HEK293 (cell line): ENCODE data around the gene CD74.

Source experiments
- CTCF ChIA-PET: fragments of 350-600 bp; formaldehyde crosslinking; extraction: SDS; loops from one replicate; lab custom pipeline; 2021; ENCODE audit warnings: antibody characterized with exemption; lab: Yijun Ruan, JAX
- POLR2A ChIA-PET: fragments of 300-600 bp; formaldehyde crosslinking; extraction: SDS; loops from one replicate; lab custom pipeline; 2020; ENCODE audit warnings: antibody characterized with exemption, inconsistent platforms; lab: Yijun Ruan, JAX
- H3K27ac ChIP-seq: fragments of 200-500 bp; sonication (Bioruptor generic); 2 replicates; pipeline ENCODE4 v1.5.1; 2014; ENCODE audit warnings: low read depth, low read length, control low read depth, inconsistent platforms; ENCODE audit errors: extremely low read depth
- H3K36me3 ChIP-seq, 2 experiments: fragments of 200-500 bp in 1 of 2; sonication (Bioruptor generic) in 1 of 2; 1 replicate in 1 of 2; 2 replicates in 1 of 2; pipeline ENCODE4 v1.5.1; 2014 to 2017; ENCODE audit warnings: inconsistent platforms in 2 of 2, low read length in 2 of 2; ENCODE audit not compliant: control insufficient read depth in 2 of 2, insufficient read depth in 1 of 2
- H3K4me1 ChIP-seq: fragments of 200-500 bp; sonication (Bioruptor generic); 2 replicates; pipeline ENCODE4 v1.5.1; 2014; ENCODE audit warnings: mild to moderate bottlenecking, low read length, inconsistent platforms; ENCODE audit not compliant: control insufficient read depth, insufficient read depth
- H3K4me3 ChIP-seq: 2 replicates; pipeline ENCODE4 v1.5.1; 2011; ENCODE audit warnings: low read depth, mild to moderate bottlenecking, control low read depth, low read length, moderate library complexity
- H3K9me3 ChIP-seq: fragments of 200-500 bp; sonication (Bioruptor generic); 2 replicates; pipeline ENCODE4 v1.5.1; 2014; ENCODE audit warnings: low read depth, low read length, inconsistent platforms; ENCODE audit not compliant: control insufficient read depth, insufficient read depth
- EGR2 ChIP-seq: fragments of 450-650 bp; formaldehyde crosslinking; IDR thresholded peaks from 2 replicates; pipeline ENCODE4 v1.5.1; 2016; ENCODE audit warnings: low read depth, missing biosample characterization, missing genetic modification characterization
- KLF10 ChIP-seq: fragments of 450-650 bp; IDR thresholded peaks from 2 replicates; pipeline ENCODE4 v1.5.1; 2018; ENCODE audit warnings: missing biosample characterization, mild to moderate bottlenecking, missing genetic modification characterization
- OSR2 ChIP-seq: fragments of 450-650 bp; formaldehyde crosslinking; IDR thresholded peaks from 2 replicates; pipeline ENCODE4 v1.5.1; 2016; ENCODE audit warnings: missing biosample characterization, missing genetic modification characterization
- SP3 ChIP-seq: fragments of 450-650 bp; formaldehyde crosslinking; IDR thresholded peaks from 2 replicates; pipeline ENCODE4 v1.5.1; 2016; ENCODE audit warnings: missing biosample characterization, missing genetic modification characterization
- TCF7L2 ChIP-seq: IDR thresholded peaks from 2 replicates; pipeline ENCODE4 v1.6.1; 2011; ENCODE audit warnings: low read depth, mild to moderate bottlenecking, inconsistent platforms, low read length, moderate library complexity, borderline replicate concordance
- YY2 ChIP-seq: fragments of 450-650 bp; formaldehyde crosslinking; IDR thresholded peaks from 2 replicates; pipeline ENCODE4 v1.5.1; 2016; ENCODE audit warnings: missing biosample characterization, missing genetic modification characterization
- ZBTB1 ChIP-seq: fragments of 450-650 bp; formaldehyde crosslinking; IDR thresholded peaks from 2 replicates; pipeline ENCODE4 v1.5.1; 2016; ENCODE audit warnings: missing biosample characterization, missing genetic modification characterization
- ZBTB20 ChIP-seq: fragments of 450-650 bp; formaldehyde crosslinking; IDR thresholded peaks from 2 replicates; pipeline ENCODE4 v1.5.1; 2016; ENCODE audit warnings: missing biosample characterization, missing genetic modification characterization
- ZBTB48 ChIP-seq: fragments of 450-650 bp; formaldehyde crosslinking; IDR thresholded peaks from 2 replicates; pipeline ENCODE4 v1.5.1; 2016; ENCODE audit warnings: missing biosample characterization, missing genetic modification characterization
- ZFP41 ChIP-seq: fragments of 450-650 bp; formaldehyde crosslinking; IDR thresholded peaks from 2 replicates; pipeline ENCODE4 v1.5.1; 2016; ENCODE audit warnings: missing biosample characterization, missing genetic modification characterization, borderline replicate concordance
- ZNF121 ChIP-seq: fragments of 450-650 bp; formaldehyde crosslinking; IDR thresholded peaks from 2 replicates; pipeline ENCODE4 v1.5.1; 2016; ENCODE audit warnings: missing biosample characterization, missing genetic modification characterization
- ZNF133 ChIP-seq: fragments of 450-650 bp; formaldehyde crosslinking; IDR thresholded peaks from 2 replicates; pipeline ENCODE4 v1.5.1; 2016; ENCODE audit warnings: missing biosample characterization, missing genetic modification characterization
- ZNF211 ChIP-seq: fragments of 450-650 bp; formaldehyde crosslinking; IDR thresholded peaks from 2 replicates; pipeline ENCODE4 v1.5.1; 2016; ENCODE audit warnings: low read depth, missing biosample characterization, missing genetic modification characterization
- ZNF23 ChIP-seq: fragments of 450-650 bp; formaldehyde crosslinking; IDR thresholded peaks from 2 replicates; pipeline ENCODE4 v1.5.1; 2016; ENCODE audit warnings: missing biosample characterization, missing genetic modification characterization, borderline replicate concordance
- ZNF350 ChIP-seq: fragments of 450-650 bp; formaldehyde crosslinking; IDR thresholded peaks from 2 replicates; pipeline ENCODE4 v1.5.0; 2017; ENCODE audit warnings: missing biosample characterization, mild to moderate bottlenecking, missing genetic modification characterization
- ZNF37A ChIP-seq: fragments of 450-650 bp; IDR thresholded peaks from 2 replicates; pipeline ENCODE4 v1.5.1; 2018; ENCODE audit warnings: missing biosample characterization, missing genetic modification characterization
- ZNF510 ChIP-seq: fragments of 450-650 bp; formaldehyde crosslinking; IDR thresholded peaks from 2 replicates; pipeline ENCODE4 v1.5.1; 2018; ENCODE audit warnings: mild to moderate bottlenecking, missing genetic modification characterization, missing biosample characterization; ENCODE audit not compliant: insufficient replicate concordance
- ZNF544 ChIP-seq: fragments of 450-650 bp; formaldehyde crosslinking; IDR thresholded peaks from 2 replicates; pipeline ENCODE4 v1.5.0; 2017; ENCODE audit warnings: missing biosample characterization, missing genetic modification characterization
- ZNF571 ChIP-seq: fragments of 450-650 bp; formaldehyde crosslinking; IDR thresholded peaks from 2 replicates; pipeline ENCODE4 v1.5.0; 2017; ENCODE audit warnings: missing biosample characterization, missing genetic modification characterization
- ZNF621 ChIP-seq: fragments of 450-650 bp; formaldehyde crosslinking; IDR thresholded peaks from 2 replicates; pipeline ENCODE4 v1.5.1; 2017; ENCODE audit warnings: missing biosample characterization, missing genetic modification characterization
- ZNF629 ChIP-seq: fragments of 450-650 bp; formaldehyde crosslinking; IDR thresholded peaks from 2 replicates; pipeline ENCODE4 v1.5.1; 2017; ENCODE audit warnings: missing biosample characterization, missing genetic modification characterization
- ZNF660 ChIP-seq: fragments of 450-650 bp; IDR thresholded peaks from 2 replicates; pipeline ENCODE4 v1.5.1; 2018; ENCODE audit warnings: missing biosample characterization, mild to moderate bottlenecking, missing genetic modification characterization
- ZNF791 ChIP-seq: fragments of 450-650 bp; formaldehyde crosslinking; IDR thresholded peaks from 2 replicates; pipeline ENCODE4 v1.5.1; 2016; ENCODE audit warnings: missing biosample characterization, missing genetic modification characterization
- TF ChIP-seq, protein P1 (sequence below): fragments of 450-650 bp; formaldehyde crosslinking; IDR thresholded peaks from 2 replicates; pipeline ENCODE4 v1.5.1; 2016; ENCODE audit warnings: missing biosample characterization, missing genetic modification characterization
- TF ChIP-seq, protein P2 (sequence below): fragments of 450-650 bp; formaldehyde crosslinking; IDR thresholded peaks from 2 replicates; pipeline ENCODE4 v1.5.1; 2016; ENCODE audit warnings: missing biosample characterization, missing genetic modification characterization
- TF ChIP-seq, protein P3 (sequence below): fragments of 450-650 bp; formaldehyde crosslinking; IDR thresholded peaks from 2 replicates; pipeline ENCODE4 v1.5.1; 2017; ENCODE audit warnings: missing biosample characterization, missing genetic modification characterization
- TF ChIP-seq, protein P4 (sequence below): fragments of 450-650 bp; formaldehyde crosslinking; IDR thresholded peaks from 2 replicates; pipeline ENCODE4 v1.5.1; 2016; ENCODE audit warnings: missing biosample characterization, missing genetic modification characterization
- TF ChIP-seq, protein P5 (sequence below): fragments of 450-650 bp; formaldehyde crosslinking; IDR thresholded peaks from 2 replicates; pipeline ENCODE4 v1.5.1; 2016; ENCODE audit warnings: missing biosample characterization, missing genetic modification characterization

Gene CD74

DNA sequence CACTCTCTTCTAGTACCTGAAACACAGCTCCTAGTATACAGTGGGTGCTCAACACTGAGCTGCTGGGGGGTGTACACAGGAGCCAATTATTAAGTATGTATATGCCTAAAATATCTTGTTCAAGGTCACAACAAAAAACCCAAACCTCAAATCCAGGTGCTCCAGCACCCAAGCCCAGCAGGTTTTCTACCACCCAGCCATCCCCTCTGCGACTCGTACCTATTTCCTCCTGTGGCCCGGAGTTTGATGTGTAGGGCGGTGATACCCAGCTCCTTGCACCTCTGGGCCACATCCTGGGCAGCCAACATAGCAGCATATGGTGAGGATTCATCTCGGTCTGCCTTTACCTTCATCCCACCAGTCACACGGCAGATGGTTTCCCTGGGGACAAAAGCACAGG, 33.9 kb upstream of the CD74 start:
- Histone ChIP-seq H3K4me1 (peaks cover 3% of the 10 kb centered on the region), H3K27ac (no peak overlapping the region), H3K9me3 (no peaks in the 10 kb centered on the region), H3K36me3 (peaks cover 29 to 61% of the 10 kb centered on the region in 2 experiments), H3K4me3 (no peak overlapping the region)
- ChIA-PET POLR2A (interaction anchor here (0.6 to 1.5 kb wide), 3 partner anchors 10 to 136 kb away, joined by 3 to 4 read pairs (median 3); no protein-coding TSS in a partner anchor), CTCF (interaction anchor here (1.8 kb wide), 1 partner anchor 13 kb away, joined by 3 read pairs; no protein-coding TSS in a partner anchor)
- TF ChIP-seq ZNF350 (tag by site-specific recombination) (no peak), ZNF660 (tag by site-specific recombination) (no peak), ZNF571 (tag by site-specific recombination) (no peak), KLF10 (tag by site-specific recombination) (no peak), SP3 (no peak), ZNF629 (tag by site-specific recombination) (no peak), ZNF510 (tag by site-specific recombination) (no peak), ZNF211 (tag by site-specific recombination) (no peak), TCF7L2 (no peak), ZNF621 (tag by site-specific recombination) (no peak), ZNF791 (no peak), EGR2 (tag by site-specific recombination) (no peak), YY2 (tag by site-specific recombination) (no peak)
- TF ChIP-seq, protein P1, sequence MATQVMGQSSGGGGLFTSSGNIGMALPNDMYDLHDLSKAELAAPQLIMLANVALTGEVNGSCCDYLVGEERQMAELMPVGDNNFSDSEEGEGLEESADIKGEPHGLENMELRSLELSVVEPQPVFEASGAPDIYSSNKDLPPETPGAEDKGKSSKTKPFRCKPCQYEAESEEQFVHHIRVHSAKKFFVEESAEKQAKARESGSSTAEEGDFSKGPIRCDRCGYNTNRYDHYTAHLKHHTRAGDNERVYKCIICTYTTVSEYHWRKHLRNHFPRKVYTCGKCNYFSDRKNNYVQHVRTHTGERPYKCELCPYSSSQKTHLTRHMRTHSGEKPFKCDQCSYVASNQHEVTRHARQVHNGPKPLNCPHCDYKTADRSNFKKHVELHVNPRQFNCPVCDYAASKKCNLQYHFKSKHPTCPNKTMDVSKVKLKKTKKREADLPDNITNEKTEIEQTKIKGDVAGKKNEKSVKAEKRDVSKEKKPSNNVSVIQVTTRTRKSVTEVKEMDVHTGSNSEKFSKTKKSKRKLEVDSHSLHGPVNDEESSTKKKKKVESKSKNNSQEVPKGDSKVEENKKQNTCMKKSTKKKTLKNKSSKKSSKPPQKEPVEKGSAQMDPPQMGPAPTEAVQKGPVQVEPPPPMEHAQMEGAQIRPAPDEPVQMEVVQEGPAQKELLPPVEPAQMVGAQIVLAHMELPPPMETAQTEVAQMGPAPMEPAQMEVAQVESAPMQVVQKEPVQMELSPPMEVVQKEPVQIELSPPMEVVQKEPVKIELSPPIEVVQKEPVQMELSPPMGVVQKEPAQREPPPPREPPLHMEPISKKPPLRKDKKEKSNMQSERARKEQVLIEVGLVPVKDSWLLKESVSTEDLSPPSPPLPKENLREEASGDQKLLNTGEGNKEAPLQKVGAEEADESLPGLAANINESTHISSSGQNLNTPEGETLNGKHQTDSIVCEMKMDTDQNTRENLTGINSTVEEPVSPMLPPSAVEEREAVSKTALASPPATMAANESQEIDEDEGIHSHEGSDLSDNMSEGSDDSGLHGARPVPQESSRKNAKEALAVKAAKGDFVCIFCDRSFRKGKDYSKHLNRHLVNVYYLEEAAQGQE (tag by site-specific recombination) = no peak
- TF ChIP-seq, protein P2, sequence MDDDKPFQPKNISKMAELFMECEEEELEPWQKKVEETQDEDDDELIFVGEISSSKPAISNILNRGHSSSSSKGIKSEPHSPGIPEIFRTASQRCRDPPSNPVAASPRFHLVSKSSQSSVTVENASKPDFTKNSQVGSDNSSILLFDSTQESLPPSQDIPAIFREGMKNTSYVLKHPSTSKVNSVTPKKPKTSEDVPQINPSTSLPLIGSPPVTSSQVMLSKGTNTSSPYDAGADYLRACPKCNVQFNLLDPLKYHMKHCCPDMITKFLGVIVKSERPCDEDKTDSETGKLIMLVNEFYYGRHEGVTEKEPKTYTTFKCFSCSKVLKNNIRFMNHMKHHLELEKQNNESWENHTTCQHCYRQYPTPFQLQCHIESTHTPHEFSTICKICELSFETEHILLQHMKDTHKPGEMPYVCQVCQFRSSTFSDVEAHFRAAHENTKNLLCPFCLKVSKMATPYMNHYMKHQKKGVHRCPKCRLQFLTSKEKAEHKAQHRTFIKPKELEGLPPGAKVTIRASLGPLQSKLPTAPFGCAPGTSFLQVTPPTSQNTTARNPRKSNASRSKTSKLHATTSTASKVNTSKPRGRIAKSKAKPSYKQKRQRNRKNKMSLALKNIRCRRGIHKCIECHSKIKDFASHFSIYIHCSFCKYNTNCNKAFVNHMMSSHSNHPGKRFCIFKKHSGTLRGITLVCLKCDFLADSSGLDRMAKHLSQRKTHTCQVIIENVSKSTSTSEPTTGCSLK (tag by site-specific recombination) = no peak
- TF ChIP-seq, protein P3, sequence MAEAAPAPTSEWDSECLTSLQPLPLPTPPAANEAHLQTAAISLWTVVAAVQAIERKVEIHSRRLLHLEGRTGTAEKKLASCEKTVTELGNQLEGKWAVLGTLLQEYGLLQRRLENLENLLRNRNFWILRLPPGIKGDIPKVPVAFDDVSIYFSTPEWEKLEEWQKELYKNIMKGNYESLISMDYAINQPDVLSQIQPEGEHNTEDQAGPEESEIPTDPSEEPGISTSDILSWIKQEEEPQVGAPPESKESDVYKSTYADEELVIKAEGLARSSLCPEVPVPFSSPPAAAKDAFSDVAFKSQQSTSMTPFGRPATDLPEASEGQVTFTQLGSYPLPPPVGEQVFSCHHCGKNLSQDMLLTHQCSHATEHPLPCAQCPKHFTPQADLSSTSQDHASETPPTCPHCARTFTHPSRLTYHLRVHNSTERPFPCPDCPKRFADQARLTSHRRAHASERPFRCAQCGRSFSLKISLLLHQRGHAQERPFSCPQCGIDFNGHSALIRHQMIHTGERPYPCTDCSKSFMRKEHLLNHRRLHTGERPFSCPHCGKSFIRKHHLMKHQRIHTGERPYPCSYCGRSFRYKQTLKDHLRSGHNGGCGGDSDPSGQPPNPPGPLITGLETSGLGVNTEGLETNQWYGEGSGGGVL (tag by site-specific recombination) = no peak

DNA sequence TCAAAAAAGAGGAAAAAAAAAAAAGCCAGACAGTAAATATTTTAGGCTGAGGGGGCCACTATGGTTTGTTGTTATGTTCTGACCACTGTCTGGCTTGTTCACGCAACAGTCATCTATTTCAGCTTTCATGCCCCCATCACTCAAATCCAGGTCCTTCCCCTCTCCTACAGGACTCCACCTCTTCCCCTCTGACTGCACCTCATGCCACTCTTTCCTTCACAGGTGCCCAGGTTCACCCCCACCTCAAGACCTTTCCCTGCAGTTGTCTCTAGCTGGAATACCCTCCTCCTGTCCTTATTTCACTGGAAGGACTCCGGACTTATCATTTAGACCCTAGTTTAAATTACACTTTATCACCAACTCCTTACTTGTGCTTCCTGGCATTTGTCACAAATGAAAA, 33.4 kb upstream of the CD74 start:
- Histone ChIP-seq H3K27ac (no peak overlapping the region), H3K9me3 (no peaks in the 10 kb centered on the region), H3K36me3 (peaks cover 29 to 61% of the 10 kb centered on the region in 2 experiments), H3K4me3 (no peak overlapping the region), H3K4me1 (peaks cover 5% of the 10 kb centered on the region)
- POLR2A ChIA-PET = interaction anchor here (0.9 to 1.5 kb wide), 2 partner anchors 10 to 35 kb away, joined by 3 to 4 read pairs; no protein-coding TSS in a partner anchor
- CTCF ChIA-PET = interaction anchor here (1.8 kb wide), 1 partner anchor 13 kb away, joined by 3 read pairs; no protein-coding TSS in a partner anchor
- TF ChIP-seq, protein P4, sequence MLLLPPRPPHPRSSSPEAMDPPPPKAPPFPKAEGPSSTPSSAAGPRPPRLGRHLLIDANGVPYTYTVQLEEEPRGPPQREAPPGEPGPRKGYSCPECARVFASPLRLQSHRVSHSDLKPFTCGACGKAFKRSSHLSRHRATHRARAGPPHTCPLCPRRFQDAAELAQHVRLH = no peak
- TF ChIP-seq ZFP41 (tag by site-specific recombination) = no peak
- no peak for TF ChIP-seq ZNF23 (tag by site-specific recombination)
- TF ChIP-seq ZNF121 (tag by site-specific recombination) = no peak
- TF ChIP-seq ZNF133 (tag by site-specific recombination) = no peak
- no peak for TF ChIP-seq ZBTB20 (tag by site-specific recombination)
- no peak for TF ChIP-seq ZNF37A (tag by site-specific recombination)
- TF ChIP-seq, protein P5, sequence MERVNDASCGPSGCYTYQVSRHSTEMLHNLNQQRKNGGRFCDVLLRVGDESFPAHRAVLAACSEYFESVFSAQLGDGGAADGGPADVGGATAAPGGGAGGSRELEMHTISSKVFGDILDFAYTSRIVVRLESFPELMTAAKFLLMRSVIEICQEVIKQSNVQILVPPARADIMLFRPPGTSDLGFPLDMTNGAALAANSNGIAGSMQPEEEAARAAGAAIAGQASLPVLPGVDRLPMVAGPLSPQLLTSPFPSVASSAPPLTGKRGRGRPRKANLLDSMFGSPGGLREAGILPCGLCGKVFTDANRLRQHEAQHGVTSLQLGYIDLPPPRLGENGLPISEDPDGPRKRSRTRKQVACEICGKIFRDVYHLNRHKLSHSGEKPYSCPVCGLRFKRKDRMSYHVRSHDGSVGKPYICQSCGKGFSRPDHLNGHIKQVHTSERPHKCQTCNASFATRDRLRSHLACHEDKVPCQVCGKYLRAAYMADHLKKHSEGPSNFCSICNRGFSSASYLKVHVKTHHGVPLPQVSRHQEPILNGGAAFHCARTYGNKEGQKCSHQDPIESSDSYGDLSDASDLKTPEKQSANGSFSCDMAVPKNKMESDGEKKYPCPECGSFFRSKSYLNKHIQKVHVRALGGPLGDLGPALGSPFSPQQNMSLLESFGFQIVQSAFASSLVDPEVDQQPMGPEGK = no peak
- no peak for TF ChIP-seq OSR2
- no peak for TF ChIP-seq ZBTB1 (tag by site-specific recombination)
- no peak for TF ChIP-seq ZNF544 (tag by site-specific recombination)
- no peak for TF ChIP-seq ZBTB48 (tag by site-specific recombination)
